ENCODE data around the gene STPG4.
A peak's percentile ranks its signal among the peaks of the same experiment; 100 is the strongest.

STPG4 gene

DNA sequence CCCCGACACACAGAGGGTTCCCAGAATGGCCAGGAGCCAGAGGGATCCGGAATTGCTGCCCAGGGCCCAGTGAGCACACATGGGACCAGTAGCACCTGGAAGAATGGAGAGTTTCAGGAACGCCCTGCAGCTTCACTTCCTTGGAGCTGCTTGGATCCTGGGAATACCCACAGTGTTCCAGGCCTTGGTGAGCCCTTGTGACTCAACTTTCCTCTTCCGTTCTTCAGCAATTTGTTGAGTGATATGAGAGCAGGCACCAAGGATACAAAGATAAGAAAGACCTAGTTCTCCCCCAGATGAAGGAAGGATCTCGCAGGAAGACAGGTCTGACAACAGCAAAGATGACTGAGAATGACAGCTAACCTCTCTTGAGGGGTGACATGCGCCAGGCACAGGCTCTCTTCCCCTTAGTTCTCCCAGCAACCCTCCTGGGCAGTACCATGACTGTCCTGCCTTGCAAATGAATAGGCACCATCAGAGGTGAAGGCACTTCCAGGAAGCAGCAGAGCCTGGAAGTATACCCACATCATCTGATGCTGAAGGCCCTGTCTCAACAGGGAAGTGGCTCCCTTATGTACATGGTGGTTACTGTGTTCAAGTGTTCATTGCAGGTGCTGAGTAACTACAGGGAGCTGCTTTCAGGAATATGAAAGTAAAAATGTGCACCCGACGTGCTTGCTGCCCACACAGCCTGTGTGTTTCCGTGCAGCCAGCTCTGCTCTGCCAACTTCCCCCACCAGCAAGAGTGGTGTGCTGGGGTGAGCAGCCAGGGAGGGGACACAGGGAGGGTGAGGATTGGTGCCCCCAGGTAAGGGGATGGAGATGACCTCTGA is 116.2 kb downstream of the STPG4 start:
- peak in 1 of 2 donors; percentile 12 for DNase-seq (ENCODE audit: extremely low read depth in 1 of 2, low read depth in 1 of 2)

DNA sequence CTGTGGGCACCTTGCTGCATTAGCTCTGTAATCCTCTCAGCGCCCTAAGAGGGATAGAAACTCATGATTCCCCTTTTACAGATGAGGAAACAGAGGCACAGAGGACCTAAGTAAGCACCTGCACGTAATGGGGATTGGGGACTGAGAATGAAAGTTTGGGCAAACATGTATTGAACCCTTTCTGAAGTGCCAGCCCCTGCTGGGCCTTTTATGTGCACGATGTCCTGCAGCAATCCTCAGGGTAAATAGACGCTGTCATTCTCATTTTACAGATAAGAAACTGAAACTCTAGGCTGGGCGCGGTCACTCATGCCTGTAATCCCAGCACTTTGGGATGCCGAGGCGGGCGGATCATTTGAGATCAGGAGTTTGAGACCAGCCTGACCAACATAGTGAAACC is 117.4 kb downstream of the STPG4 start:
- DNase-seq (ENCODE audit: extremely low read depth in 1 of 2, low read depth in 1 of 2) = no peak
